Measurements from ENCODE around the gene DHX35.

Gene DHX35

GRCh38 chr20:39032997-39033396, 70.9 kb downstream of the DHX35 start:
- no peak for DNase-seq

- DNase-seq, result no peak
These were observed 73.9 kb downstream of the DHX35 start for GRCh38 chr20:39036011-39036410.

- DNase-seq, result no peak
These were observed 74.7 kb downstream of the DHX35 start for GRCh38 chr20:39036851-39037250.

DNA sequence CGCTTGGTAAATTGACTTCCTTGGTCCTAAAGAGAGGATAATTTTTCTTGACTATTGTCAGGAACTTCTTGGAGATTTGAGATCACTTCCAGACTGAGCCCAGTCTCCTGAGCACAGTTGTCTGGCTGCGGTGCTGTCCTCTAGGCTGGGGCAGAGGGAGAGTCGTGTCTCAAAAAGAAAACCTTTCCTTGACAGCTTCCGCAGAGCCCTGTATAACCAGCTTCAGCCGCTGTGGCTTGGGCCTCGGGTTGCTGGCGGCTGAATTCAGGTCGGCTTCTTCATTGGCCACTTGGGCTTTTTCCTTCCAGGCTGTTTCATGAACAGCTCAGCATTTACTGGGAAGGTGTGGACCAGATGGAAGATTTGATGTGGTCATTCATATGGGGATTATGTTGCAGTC, 75.9 kb downstream of the DHX35 start:
- DNase-seq, result no peak

DNA sequence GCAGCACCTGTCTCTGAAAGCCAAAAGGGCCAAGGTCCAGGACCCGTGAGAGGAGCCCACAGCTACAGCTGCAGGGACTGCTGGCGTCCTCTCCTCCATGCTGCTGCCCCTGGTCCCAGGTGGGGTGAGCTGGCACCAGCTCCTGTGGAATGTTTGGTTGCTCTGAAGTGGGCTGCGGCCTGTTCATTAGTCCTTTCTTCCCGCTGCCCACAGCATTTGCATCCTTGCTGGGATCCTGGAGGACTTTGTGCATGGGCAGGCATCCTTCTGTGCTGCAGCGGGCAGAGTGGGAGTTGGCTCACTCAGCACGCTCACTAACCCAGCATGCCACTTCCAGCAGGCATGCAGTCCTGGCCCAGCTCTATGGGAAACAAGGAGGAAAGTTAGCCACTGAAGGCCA, 76.4 kb downstream of the DHX35 start:
- no peak for DNase-seq

DNA sequence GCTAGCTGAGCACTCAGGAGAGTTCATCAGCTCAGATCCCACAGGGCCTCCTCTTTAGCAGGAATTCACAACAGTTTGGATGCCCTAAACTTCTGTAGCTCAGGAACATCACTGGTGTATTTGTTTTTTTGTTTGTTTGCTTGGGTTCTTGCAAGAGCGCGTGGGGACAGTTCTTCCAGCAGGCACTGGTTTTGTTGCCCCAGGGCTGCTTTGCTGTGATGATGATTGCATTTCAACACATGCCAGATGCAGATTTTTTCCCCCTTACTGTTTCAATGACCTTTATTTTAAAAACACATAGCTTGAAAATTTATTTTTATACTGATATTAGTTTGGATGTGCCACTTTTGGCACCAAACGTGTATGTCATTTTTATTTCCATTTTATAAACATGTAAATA, 77.1 kb downstream of the DHX35 start:
- no peak for DNase-seq

DNA sequence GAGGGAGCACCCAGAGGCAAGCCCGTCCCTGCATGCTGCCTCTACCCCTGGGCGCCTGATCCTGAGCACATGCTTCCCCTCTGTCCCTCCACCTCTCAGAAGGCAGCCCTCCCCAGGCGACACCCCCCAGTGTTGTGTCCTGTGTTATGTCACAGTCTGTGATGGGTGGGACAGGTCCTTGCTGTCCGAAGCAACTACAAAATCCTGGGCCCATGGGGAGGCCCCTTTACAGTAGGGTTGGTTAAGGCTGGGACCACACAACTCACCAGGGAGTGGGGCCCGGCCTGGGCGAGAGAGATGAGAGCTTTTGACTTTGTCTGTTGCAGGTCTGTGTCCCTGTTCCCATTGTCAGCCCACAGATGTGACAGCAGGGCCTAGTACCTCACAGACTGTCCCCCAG, 78.0 kb downstream of the DHX35 start:
- no peak for DNase-seq

DNA sequence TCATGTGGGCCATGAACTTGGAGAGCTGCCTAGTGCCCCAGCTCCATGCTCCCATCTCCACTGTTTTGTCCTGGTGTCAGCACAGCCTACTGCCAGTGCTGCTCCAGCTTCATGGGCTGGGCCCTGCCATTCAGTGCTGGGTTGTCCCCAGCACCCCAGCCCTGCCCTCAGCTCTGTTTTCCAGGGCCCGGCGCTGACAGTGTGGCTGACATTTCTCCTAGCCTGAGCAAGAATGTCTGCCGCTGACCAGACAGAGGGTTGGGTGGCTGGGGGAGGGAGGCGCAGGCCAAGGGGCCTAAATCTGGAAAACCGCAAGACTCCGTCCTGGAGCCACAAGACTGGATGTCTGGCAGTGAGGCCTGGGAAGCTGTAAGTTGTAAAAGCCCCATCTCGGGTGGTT, 78.9 kb downstream of the DHX35 start:
- no peak for DNase-seq

- no peak for DNase-seq
These were observed 80.4 kb downstream of the DHX35 start for GRCh38 chr20:39042279-39043150.

DNA sequence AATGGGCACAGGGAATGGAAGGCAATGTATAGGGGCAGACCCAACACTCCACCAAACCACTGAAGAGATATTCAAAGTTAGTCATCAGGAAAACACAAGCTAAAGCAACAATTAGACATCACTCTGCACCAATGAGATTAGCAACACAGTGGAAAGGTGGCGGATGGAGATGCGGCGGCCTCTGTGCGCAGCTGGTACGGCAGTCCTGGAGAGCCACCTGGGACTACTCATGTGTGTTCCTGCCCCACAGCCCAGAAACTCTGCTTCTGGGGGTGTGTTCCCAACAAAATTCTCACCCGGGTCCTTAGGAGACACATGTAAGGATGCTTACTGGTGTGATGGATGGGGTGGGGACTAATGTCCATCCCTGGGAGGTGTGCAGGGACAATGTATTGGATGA, 82.4 kb downstream of the DHX35 start:
- no peak for DNase-seq

GRCh38 chr20:39045676-39046075, 83.5 kb downstream of the DHX35 start:
- no peak for DNase-seq

DNA sequence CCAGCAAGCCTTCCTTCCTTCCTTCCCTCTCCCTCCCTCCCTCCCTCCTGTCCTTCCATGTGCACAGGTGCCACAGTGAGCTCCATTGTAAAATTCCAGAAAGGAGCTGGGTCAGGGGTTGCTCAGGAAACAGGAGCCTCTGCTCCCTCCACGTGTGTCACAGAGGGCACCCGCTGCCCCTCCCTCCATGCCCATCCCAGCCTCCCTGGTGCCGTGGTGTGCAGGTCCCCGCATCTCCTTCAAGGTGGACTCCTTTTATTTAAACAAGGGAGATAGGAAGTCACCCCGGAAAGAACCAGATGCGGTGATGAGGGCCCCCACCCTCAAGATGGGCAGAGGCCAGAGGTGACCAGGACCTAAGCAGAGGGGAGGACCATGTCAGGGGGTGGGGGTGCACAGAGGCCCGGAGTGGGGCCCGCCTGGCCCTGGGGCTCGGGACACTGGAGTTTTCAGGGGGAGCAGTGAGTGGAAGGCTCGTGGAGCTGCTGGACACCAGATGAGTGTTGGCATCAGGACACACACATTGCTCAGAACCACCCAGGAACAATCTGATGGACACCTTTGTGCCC, 85.4 kb downstream of the DHX35 start:
- no peak for DNase-seq

DNA sequence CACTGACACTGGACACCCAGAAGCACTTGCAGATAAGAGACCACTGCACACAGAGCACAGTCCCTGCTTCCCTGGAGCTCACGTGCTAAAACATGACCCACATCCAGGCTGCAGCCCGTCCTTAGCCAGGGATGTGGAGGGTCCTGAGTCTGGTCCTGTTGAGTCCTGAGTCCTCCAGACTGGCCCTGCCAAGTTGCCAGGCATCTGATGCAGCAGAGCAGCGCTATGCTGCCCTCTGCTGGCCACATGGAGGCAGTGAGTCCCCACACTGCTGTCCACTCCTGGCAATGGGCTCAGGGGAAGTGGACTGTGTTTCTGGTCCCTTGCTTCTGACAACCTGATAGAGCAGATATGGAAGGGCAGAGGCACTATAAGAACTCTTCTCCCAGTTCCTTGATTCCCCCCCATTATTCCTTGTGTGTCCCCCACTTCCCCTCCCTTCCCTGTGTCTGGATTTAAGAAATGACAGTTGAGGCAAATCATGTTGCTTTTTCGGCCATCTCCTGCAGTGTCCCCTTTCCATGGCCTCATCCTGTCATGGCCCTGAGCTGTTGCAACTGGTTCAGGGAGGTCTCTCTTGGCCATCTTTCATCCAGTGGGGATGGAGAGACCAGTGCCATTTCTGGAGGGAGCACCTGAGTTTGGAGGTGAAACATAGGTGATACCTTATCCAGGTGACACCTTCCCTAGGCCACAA, 86.0 kb downstream of the DHX35 start:
- peak; percentile 11 for DNase-seq

GRCh38 chr20:39049148-39049547, 87.0 kb downstream of the DHX35 start:
- no peak for DNase-seq

- DNase-seq, result peak; percentile 34
These were observed 87.8 kb downstream of the DHX35 start for GRCh38 chr20:39049684-39050554.

- no peak for DNase-seq
These were observed 88.4 kb downstream of the DHX35 start for GRCh38 chr20:39050555-39050902.

- DNase-seq, result no peak
These were observed 90.5 kb downstream of the DHX35 start for GRCh38 chr20:39052676-39053075.

DNA sequence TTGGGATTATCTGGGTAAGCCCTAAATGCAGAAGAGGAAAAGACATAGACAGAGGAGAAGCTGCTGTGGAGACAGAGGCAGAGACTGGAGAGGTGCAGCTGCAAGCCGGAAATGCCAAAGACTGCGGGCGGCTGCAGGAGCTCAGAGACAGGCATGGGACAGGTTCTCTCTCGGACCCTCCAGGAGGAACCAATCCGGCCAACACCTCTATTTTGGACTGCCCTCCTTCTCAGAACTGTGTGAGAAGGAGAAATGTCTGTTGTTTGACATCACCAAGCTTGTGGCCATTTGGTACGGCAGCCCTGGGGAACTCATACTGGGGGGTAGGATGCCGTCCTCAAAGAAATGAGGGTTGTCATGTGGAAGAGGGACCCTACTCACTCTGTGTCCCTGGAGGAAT, 95.0 kb downstream of the DHX35 start:
- no peak for DNase-seq

DNA sequence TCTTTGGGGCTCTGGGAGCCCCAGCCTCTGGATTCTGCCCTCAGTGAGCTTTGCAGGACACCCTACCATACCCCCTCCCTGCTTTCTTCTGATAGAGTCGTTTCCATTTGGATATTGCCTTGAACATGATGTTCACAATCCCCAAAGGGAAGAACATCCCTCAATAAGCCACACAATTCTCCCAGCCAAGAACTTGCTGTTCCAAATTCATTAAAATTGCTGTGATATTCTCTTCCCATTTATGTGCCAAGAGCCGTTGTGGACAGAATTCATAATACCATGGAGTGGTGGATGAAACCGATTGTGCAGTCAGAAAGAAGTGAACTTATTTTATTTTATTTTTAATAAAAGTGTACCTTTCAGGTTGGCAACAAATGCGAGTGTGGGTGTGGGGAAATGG, 95.8 kb downstream of the DHX35 start:
- no peak for DNase-seq

- DNase-seq, result no peak
These were observed 96.9 kb downstream of the DHX35 start for GRCh38 chr20:39059036-39059435.

- DNase-seq, result no peak
These were observed 104.5 kb downstream of the DHX35 start for GRCh38 chr20:39066471-39067242.

DNA sequence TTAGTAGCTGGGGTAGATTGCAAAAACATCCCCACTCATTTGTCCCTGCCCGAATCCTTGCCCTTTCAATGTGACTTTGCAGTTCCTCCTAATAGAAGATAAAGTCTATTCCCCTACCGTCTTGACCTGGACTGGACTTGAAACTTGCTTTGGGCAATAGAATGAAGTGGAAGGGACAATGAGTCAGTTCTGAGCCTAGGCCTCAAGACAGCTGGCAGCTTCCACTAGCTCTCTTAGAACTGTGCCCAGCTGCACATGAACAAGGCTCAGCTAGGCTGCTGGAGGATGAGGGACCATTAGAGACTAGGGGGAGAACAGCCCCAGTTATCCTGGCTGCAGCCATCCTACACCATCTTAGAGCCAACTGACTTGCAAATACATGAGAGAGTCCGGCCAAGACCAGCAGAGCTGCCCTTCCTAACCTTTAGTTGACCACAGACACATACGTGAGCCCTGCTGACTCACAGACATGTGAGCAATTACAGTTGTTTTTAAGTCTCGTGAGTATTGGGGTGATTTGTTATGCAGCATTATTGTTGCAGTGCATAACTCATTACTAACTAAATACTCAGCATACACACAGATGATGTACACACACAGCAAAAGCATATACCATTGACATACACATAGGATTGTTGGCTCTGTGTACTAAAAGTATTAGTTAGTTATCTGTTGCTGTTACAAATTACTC, 105.5 kb downstream of the DHX35 start:
- DNase-seq, result no peak

Measured in NCI-H510A (cell line).